Cardiac fibroblast (primary cell): ENCODE measurements around the gene UNC45B.

Source experiments
- DNase-seq, 2 donors: peaks; one replicate each; pipeline versions ENCODE4 v3.0.0 to v3.0.0-alpha.2; 2010; ENCODE audit warnings: low read depth in 2 of 2
- H3K4me3 ChIP-seq, 2 donors: replicated peaks in 1 of 2; 1 replicate in 1 of 2; 2 replicates in 1 of 2; pipeline ENCODE4 v1.5.1; 2011; ENCODE audit warnings: low read depth in 2 of 2, low read length in 2 of 2, mild to moderate bottlenecking in 2 of 2, moderate library complexity in 1 of 2
- CTCF ChIP-seq: IDR thresholded peaks from one replicate; pipeline ENCODE4 v1.5.1; 2011; ENCODE audit warnings: low read depth, mild to moderate bottlenecking, low read length, inconsistent platforms

UNC45B gene

GRCh38 chr17:35152421-35153140, 5.0 kb downstream of the UNC45B start:
- TF ChIP-seq CTCF = no peak

DNA sequence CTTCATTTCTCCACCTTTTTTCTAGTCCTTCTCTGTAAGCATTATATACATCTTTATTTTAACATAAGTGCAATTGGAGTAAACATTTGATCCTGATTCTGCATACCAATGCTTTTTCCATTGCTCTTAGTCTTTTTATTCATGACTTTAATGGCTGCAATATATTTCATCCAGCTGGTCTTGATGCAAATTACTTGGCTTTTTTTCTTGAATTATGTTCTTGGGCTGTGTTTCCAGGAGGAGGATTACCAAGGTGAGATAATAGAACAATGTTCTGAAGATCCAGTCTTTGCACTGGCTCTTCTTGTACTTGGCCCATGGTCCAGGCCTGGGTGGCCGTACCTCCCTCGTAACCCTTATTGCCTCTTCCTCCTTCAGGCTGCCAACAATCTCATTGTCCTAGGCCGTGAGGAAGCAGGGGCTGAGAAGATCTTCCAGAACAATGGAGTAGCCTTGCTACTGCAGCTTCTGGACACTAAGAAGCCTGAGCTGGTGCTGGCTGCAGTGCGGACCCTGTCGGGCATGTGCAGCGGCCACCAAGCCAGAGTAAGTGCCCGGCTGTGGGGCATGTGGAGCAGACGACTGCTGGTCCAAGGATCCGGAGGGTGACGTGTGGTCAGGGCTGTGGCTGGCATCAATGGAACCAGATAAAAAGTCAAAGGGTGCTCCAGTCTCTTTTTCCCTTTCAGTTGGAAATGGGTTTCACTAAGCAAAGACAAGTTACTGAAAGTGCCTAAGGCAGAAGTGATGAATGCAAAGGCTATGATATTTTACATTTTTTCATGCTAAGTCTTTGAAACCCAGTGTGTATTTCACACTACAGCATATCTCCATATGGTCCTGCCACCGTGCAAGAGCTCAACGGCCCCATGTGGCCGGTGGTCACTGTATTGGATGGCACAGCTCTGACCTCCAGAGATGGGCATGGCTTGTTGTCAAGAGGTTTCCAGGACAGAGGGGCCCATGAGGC, 6.9 kb downstream of the UNC45B start:
- no peak overlapping the region for H3K4me3 ChIP-seq
- TF ChIP-seq CTCF = no peak
- no peak for DNase-seq

More at GRCh38 chr17:35152421-35153140, 5.0 kb downstream of the UNC45B start:
- no peak for DNase-seq
- no peak overlapping the region for H3K4me3 ChIP-seq

DNA sequence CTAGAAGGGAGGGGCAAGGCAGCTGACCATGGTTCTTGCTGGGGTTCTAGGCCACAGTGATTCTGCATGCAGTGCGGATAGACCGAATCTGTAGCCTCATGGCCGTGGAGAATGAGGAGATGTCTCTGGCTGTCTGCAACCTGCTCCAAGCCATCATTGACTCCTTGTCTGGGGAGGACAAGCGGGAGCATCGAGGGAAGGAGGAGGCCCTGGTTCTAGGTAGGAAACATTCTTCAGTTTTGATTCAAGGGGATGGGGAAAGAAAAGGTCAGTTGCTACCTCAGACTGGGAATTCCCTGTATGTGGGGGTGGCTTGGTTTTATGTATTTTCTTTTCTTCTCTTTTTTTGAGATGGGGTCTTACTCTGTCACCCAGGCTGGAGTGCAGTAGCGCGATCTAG, 7.6 kb downstream of the UNC45B start:
- no peak for DNase-seq
- no peak overlapping the region for H3K4me3 ChIP-seq
- TF ChIP-seq CTCF = no peak

- DNase-seq = no peak
- no peak for TF ChIP-seq CTCF
- H3K4me3 ChIP-seq = no peak overlapping the region
Measured at GRCh38 chr17:35159940-35160339, 12.3 kb downstream of the UNC45B start.

DNA sequence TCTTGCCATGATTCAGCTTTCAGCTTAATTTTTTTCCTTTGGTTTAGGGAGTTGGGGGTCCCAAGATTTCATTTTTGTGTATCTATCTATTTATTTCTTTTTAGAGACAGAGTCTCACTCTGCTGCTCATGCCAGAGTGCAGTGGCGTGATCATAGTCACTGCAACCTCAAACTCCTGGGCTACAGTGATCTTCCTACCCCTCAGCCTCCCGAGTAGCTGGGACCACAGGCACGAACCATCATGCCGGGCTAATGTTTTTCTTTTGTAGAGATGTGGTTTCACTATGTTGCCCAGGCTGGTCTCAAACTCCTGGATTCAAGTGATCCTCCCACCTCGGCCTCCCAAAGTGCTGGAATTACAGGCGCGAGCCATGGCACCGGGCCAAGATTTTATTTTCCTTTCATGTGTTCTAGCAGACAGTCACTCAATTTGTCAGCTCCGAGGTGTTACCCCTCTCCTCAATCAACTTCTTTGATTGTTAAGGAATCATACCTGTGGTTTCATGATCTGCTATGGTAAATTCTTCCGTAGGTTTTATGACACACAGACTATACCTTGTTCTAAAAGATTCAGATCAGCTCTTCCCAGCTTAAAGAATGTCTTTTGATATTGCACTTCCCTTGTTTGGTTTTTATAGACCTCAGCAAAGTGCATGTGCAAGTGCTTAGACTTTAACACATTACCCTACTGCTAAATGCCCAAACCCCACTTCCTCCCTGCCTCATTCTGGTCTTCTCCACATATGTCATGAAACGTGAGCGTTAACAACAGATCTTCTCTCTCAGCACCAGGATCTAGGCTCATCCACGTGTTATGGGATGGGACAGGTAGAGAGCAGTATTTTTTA, 13.0 kb downstream of the UNC45B start:
- no peak overlapping the region for H3K4me3 ChIP-seq
- no peak for TF ChIP-seq CTCF
- no peak for DNase-seq

DNA sequence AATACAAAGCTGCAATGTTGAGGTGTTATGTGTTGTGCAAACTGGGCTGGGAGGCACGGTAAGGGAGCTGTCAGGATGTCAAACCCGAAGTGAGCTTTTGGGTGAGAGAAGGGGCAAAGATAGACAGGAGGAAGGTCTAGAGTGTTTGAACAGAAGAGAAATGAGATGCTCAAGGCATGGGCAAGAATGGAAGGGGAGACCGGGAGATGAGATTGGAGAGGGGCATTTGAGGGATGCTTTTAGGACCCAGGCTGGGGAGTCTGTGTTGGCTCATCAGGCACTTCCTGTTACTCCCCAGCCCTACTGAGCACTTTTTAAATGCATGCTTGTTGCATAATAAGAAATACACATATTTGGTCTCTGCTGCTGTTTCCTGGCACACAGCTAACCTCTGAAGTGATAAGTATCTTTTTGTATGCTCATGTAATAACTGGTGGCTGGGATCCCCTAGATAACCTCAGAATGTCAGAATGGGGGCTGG, 13.7 kb downstream of the UNC45B start:
- peak in 1 of 2 donors; percentile 11 for DNase-seq
- no peak overlapping the region for H3K4me3 ChIP-seq
- no peak for TF ChIP-seq CTCF
